ENCODE data around the gene ANG.
"Not testable (repeated sequence)": the region's sequence is repeated elsewhere in the genome, so short reads cannot be mapped to it uniquely, and the experiment has no call there.

Gene ANG

DNA sequence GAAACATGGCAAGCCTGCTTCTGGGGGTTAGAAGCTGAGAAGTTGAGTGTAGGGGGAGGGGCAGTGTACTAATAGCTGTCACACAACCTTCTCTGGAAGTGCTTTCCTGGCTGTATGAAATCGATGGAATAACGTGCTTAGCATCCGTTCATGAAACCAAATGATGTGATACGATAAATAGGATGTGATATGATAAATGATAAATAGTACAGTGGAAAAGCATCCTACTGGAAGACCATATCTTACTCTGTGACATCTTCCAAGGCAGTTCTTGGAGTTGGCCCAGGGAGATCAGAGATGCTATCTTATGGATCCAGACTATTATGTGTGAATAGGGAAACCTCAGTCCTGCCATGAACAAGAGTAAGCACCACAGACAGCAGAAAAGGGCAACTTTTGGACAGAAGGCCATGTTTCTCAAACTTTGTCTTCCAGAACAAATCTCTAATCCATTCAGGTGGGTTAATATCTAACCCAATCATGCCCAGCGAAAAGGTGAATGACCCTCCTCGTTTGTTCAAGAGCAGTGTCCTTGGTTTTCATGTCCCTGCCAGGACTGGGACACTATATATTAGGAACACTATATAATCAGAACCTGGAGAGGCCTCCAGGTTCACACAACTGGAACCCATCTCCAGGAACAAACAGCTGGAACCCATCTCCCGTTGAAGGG is at the start of gene ANG:
ANG (plus strand) TSS at position 598 of the 673 bp plus-strand sequence. CDS start 4,801 bp downstream, outside the sequence.
- no peak for DNase-seq

DNA sequence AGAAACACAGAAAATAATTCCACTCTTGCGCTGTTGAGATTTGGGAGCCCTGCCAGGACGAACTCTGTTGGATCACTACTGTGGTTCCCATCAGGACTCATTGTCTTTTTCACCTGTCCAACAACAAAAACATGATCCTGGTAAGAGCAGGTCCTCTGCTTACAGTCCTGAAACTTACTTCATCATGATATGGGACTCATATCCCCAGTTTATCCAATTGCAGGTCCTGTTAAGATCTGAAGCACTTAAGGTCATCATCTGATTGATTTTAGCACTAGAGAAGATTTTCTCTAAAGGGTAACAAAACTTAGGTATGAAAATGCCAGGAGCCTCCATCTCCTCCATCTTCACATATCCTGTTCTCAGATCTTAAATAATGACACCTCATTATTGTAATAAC is 47.0 kb upstream of the ANG start, which contains the start of gene OR6S1:
OR6S1 (minus strand) TSS at position 101 of the 400 bp plus-strand sequence; CDS start at position 101, 0 bp downstream.
- DNase-seq = no peak

DNA sequence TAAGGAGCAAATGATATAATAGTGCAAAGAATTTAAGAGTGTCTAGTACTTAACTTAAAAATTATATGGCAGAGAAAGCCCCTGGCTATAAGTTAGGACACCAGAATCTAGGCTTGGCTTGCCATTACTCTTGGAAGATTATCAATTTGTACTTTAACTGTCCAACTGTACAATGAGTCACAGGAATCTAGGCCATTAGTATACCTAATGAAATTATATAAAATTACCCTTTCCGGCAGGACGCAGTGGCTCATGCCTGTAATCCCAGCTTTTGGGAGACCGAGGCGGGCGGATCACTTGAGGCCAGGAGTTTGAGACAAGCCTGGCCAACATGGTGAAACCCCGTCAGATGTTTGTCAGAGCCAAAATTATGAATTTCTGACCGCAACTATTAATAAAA is 46.4 kb upstream of the ANG start:
- DNase-seq = no peak

DNA sequence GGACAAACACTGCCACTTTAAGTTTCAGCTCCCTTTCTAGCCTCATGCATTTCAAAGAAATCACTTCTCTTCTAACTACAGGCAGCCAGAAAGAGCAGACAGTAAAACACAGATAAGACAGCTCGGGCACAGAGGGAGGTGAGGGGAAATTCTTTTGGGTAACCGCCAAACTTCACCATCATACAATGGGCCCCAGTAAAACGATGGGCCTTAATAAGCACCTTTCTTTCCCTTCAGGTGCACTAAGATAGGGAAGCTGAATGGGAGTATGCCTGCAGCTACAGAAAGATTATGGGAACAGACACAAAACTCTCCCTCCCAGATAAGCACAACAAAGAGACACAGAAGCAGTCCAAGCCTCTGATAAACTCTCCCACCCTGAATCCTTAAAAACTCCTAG is 45.8 kb upstream of the ANG start:
- DNase-seq = not testable (repeated sequence)

DNA sequence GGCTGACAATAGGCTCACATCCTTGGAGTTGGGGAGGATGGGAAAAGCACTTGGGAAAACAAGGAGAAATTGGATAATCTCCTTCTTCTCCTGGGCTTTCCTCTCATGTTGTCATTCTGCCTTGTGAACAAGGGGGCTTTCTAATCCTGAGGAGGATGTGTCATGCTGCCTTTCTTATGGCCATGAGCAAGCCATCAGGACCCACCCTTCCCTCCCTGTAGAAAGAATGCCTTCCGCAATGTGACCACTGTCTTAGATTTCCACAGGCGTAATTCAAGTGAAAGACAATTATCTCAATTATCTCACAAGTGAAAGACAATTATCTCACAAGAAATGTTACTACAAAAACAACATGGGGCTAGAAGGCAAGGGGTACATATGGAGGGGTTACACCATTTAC is 44.0 kb upstream of the ANG start:
- DNase-seq = no peak

DNA sequence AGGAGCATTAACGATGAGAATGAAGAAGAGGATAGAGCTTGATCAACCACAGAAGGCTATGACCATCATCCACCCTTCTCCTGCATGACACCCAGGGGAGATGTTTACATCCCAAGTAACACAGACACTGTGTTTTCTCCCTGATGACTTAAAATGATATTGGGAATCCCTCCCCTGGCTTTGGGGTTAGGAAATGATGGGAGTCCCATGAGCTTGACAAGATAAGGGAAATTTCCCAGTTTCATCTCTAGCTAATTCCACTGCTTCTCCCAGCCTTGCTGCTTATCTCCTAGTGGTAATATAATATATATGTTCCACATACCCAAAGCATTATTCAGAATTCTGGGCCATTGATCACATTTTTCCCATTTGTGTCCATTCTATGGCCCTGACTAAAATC is 43.1 kb upstream of the ANG start:
- no peak for DNase-seq

DNA sequence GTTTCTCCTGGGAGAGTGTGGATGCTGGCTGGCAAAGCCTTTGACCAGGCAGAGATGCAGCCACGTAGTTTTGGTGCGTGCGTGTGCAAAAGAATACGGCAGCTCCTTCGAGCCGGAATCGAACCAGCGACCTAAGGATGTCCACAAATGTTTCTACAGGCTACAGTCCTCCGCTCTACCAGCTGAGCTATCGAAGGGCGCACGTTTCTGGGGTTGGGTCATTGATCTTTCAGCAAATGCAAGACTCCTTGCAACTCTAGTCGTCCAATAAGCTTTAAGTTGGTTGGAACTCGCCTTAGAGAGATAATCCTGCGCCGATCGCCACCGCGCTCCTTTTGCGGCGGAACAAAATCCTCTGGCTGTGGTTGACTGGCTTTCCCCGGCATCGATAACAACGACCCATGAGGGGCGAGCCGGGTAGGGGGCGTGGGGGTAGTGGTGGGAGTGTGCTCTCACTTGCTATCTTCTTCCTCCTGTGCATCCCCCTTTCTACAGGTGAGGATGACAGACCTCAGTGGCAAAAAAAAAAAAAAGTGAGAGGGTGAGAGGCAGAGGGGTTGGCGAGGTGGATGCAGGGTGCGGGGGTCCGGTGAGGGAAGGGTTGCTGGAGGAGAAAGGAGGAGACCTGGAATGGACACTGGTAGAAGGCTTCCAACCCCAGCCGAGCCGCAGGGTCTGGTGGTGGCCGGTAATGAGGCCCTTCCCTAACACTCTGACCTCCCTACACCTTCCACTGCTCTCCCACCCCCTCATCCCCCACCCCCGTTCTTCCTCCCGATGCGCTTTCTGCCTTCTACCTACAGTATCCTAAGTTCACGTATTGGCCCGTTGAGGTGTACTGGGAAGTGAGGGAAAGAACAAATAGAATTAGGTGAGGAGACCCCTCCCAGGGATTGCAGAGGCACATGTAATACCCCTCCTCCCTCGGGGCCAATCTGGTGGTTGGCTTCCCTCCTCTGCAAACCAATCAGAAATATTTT is 35.3 kb upstream of the ANG start:
- DNase-seq = no peak

DNA sequence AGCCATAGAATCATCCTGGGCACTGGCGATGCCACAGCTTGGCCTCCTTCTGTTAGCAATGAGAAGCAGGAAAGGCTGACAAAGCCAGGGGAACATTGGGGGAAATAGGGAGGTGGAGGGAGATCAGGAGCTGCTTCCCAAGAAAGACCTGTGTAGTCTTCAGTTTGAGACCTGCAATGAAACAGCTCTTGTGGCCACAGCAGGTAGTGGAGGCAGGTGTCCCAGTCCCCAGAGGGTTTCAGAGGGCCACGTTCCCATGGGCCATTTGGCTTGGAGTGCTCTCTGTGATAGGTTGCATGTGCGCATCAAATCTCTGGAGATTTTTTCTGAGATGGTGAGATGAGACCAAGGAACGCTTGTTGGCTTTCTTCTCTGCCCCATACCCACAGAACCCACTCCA is 32.7 kb upstream of the ANG start:
- DNase-seq = no peak

DNA sequence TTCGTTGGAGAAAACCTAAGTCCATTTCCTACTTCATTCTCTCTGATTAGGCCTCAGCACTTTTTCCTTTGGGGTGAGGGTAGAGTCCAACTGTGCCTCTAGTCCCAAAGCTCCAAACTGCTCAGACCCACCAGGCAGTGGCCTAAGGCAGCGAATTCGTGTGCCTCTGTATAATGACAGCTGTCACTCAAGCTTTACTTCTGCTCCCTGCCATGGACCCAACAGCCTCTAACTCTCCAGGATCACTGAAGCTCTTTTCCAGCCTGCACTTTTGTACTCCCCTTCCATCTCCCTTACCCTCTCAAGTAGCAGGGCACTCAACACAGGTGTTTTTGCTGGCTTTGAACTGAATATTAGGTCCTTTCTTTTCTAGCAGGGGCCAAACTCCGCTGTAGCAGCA is 32.3 kb upstream of the ANG start:
- DNase-seq = no peak

DNA sequence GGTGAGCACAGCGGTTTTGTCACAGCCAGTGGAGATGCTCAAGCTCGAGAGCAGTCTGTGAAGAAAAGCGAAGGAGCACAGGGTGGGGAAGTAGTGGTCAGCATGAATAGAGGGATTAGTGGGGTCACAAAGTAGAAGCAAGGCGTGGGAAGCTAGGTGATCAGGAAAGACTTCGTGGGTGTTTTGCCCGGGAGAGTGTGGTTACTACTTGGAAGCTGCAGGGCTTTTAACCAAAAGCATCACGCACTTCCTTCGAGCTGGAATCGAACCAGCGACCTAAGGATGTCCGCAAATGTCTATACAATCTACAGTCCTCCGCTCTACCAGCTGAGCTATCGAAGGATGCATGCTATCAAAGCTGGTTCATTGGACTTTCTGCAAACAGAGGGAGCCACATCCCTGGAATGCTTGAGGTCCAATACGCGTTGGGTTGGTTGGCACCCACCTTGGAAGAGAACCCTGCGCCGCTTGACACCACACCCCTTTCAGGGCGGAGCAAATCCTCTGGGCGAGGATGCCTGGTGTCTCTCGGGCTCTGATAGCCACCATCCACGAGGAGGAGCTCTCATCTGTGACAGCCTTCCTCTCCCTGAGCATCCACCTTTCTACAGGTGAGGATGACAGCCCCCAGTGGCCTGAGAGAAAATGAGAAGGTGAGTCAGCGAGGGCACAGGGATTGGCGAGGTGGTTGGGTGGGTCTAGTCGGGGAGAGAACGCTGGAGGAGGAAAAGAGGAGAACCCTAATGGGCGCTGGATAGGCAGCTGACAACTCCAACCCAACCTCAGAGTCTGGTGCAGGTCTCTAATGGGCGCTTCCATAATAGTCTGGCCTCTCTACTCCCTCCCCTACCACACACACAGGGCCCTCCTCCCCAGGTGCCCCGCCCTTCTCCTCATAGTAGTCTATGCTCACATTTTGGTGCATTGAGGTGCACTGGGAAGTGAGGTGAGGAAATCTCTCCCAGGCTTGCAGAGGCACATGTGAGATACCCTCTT is 31.1 kb upstream of the ANG start:
- DNase-seq = no peak

DNA sequence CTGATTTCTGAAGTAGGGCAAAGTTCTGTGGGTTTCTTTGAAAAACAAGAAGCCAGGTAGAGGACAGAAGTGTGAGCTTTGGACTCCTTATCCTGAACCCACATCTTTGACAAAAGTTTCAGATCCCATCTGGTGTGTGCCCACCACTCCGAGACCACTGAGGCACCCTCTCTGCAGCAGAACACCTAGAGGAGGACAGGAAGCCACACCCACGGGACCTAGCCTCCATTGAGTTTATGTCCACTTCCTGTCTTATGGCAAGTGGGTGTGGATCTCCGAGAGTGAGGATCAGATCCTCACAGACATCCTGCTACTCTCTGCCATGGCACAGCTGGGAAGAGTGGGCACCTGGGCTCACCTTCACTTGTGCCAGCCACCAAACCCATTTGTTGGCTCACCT is 30.3 kb upstream of the ANG start:
- no peak for DNase-seq

DNA sequence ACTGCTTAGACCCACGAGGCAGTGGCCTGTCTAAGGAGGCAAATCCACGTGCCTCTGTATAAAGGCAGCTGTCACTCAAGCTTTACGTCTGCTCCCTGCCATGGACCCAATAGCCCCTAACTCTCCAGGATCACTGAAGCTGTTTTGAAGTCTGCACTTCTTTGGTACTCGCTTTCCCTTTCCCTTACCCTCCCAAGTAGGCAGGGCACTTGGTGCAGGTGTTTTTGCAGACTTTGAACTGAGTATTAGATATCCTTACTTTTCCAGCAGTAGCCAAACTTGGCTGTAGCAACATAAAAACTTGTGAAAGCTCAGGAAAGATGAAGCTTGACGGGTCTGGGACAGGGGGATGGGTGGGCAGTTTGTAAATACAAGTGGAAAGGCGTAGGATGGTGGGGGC is 29.2 kb upstream of the ANG start:
- no peak for DNase-seq

DNA sequence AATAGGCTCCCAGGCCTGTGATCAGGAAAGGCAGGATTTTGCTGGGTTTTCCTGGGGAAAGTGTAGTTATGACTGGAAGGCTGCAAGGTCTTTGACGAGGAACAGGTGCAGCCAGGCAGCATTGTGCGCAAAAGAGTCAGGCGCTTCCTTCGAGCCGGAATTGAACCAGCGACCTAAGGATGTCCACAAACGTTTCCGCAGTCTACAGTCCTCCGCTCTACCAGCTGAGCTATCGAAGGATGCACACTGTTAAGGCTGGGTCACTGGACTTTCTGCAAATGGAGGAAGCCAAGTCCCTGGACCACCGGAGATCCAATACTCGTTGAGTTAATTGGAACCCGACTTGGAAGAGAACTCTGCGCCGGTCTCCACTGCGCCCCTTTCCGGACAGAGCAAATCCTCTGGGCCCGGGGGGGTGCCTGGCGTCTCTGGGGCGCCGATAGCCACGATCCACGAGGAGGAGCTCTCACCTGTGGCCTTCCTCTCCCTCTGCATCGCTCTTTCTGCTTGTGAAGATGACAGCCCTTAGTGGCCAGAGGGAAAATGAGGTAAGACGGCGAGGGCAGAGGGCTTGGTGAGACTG is 28.7 kb upstream of the ANG start:
- no peak for DNase-seq

DNA sequence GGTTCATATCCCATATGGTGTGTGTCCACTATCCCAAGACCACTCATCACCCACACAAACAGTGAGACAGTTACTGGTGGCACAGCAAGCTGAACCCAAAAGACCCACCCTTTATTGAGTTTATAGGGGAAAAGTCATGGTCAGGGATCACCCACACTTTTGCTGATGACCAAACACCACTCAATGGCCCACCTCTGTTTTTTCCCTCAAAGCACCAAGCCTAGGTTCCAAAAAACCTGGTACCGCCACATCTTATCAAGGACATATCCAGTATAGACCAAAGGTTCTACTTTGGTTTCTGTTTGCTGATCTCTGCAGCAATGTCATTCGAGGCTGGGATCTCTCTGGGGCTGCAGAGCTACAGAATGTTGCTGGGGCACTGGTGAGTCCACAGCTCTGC is 27.4 kb upstream of the ANG start:
- no peak for DNase-seq

DNA sequence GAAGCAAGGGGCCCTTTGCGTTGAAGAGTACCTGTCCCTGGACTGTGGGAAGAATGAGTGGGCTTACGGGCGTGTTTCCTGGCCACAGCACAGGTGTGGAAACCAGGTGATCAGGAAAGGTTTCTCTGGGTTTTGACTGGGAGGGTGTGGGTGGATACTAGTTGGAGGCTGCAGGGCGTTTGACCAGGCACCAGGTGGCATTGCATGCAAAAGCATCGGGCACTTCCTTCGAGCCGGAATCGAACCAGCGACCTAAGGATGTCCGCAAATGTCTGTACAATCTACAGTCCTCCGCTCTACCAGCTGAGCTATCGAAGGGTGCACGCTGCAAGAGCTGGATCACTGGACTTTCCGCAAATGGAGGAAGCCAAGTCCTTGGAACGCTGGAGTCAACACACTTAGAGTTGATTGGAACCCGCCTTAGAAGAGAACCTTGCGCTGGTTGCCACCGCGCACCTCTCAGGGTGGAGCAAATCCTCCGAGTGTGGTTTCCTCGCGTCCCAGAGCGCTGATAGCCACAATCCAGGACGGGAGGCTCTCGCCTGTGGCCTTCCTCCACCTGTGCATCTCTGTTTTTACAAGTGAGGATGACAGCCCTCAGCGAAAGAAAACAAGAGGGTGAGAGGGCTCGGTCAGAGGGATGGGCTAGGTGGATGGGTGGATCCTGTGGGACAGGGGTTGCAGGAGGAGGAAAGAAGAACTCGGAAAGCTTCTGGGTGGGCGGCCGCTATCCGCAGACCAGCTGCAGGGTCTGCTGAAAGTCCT is 25.4 kb upstream of the ANG start:
- peak; percentile 65 for DNase-seq

DNA sequence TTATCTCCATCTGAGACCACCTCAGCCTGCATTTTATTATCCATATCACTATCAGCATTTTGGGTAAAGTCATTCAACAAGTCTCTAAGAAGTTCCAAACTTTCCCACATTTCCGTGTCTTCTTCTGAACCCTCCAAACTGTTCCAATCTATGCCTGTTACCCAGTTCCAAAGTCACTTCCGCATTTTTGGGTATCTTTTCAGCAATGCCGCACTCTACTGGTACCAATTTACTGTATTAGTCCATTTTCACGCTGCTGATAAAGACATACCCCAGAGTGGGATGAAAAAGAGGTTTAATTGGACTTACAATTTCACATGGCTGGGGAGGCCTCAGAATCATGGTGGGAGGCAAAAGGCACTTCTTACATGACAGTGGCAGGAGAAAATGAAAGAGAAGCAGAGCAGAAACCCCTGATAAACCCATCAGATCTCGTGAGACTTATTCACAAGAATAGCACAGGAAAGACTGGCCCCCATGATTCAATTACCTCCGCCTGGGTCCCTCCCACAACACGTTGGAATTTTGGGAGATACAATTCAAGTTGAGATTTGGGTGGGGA is 22.1 kb upstream of the ANG start:
- not testable (repeated sequence) for DNase-seq

DNA sequence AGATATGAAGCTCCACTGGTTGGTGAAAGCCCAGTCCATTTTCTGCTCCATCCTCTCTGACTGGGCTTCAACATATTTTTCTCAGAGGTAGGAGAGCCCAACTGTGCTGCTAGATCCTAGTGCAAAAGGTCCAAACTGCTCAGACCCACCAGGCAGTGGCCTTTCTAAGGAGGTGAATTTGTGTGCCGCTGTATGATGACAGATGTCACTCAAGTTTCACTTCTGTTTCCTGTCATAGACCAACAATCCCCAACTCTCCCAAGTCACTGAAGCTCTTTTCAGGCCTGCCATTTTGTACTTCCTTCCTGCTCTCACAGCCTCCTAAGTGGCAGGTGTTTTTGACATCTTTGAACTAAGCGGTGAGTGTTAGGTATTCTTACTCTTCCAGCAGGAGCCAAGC is 20.6 kb upstream of the ANG start:
- no peak for DNase-seq

DNA sequence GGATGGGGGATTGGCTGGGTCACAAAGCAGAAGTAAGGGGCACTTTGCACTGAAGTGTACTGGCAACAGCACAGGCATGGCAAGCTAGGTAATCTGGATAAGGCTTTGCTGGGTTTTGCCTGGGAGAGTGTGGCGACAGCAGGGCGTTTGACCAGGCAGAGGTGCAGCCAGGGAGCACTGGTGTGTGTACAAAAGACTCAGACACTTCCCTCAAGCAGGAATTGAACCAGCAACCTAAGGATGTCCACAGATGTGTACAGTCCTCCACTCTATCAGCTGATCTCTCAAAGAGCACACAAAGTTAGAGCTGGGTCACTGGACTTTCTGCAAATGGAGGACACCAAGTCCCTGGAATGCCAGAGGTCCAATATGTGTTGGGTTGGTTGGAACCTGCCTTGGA is 19.6 kb upstream of the ANG start:
- DNase-seq = no peak

DNA sequence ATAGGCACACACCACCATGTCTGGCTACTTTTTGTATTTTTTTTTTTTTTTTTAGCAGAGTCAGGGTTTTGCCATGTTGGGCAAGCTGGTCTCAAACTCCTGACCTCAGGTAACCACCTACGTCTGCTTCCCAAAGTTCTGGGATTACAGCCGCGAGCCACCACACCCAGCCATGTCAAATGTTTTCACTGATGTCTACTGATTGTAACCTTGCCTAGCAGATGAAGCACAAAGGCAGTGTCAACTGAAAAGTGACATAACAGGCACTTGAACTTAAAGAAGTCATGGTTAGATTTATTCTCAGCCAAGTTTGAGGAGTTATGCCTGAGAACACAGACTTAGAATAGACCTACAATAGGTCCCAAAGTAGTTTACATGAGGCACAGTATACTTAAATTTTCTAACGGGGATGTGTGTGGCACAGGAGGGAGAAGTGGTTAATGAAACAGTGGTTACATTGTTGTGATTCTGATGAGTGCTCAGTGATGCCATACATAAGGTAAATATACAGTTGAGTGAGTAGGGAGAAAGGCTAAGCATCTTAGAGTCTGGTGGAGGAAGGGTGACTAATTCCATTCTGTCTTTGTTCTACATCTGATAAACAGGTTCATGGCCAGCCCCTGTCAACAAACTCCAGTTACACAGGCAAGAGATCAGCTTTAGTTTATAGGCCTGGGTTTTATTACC is 16.8 kb upstream of the ANG start:
- no peak for DNase-seq

DNA sequence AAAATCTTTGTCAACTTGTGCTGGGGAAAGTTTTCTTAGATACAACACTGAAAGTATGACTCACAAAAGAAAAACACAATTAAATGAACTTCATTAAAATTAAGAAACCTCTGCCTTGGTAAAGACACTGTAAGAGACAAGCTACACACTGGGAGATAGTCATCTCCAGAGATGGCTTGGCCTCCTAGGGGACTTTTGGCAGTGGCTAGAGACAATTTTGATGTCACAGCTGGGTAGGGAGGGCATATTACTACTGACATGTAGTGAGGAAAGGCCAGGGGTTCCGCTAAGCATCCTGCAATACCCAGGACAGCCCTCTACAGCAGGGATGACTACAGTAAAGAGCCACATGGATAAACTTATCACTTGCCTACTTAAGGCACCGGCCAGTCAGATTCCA is 12.9 kb upstream of the ANG start:
- no peak for DNase-seq

DNA sequence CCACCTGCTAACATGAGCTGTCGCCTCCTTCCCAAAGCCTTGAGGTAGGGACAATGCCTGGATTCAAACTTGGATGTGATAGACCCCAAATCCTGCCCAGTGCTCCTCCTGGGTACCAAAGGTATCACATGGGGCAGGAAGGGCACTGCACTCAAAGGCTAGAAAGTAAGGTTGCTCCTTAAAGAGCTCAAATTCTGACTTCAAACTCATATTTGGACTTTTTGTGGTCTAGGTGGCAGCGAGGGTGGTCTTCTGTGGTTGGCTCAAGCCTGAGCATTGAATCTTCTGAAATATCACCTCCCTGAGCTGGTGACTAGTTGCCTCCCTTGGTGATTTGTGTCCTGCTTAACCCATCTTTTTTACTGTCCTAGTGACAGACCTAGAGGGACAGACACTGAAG is 12.5 kb upstream of the ANG start:
- DNase-seq = no peak
